SW 1271 (cell line): ENCODE measurements around the gene DPP7.

Experiments
- DNase-seq, 2 experiments: peaks; one replicate each; lab custom pipeline; 2025; lab: John Stamatoyannopoulos, UW

Gene DPP7

GRCh38 chr9:137114613-137115393 lies at the start of gene DPP7:
TSS of gene DPP7 (minus strand) at chr9:137114733. CDS start at chr9:137114713, 20 bp downstream.
- DNase-seq: peak in 1 of 2 experiments; percentile 64

GRCh38 chr9:137163805-137164204 lies 49.3 kb upstream of the DPP7 start:
- no peak for DNase-seq

GRCh38 chr9:137163365-137163715 lies 48.8 kb upstream of the DPP7 start:
- DNase-seq: peak in 1 of 2 experiments; percentile 43

DNA sequence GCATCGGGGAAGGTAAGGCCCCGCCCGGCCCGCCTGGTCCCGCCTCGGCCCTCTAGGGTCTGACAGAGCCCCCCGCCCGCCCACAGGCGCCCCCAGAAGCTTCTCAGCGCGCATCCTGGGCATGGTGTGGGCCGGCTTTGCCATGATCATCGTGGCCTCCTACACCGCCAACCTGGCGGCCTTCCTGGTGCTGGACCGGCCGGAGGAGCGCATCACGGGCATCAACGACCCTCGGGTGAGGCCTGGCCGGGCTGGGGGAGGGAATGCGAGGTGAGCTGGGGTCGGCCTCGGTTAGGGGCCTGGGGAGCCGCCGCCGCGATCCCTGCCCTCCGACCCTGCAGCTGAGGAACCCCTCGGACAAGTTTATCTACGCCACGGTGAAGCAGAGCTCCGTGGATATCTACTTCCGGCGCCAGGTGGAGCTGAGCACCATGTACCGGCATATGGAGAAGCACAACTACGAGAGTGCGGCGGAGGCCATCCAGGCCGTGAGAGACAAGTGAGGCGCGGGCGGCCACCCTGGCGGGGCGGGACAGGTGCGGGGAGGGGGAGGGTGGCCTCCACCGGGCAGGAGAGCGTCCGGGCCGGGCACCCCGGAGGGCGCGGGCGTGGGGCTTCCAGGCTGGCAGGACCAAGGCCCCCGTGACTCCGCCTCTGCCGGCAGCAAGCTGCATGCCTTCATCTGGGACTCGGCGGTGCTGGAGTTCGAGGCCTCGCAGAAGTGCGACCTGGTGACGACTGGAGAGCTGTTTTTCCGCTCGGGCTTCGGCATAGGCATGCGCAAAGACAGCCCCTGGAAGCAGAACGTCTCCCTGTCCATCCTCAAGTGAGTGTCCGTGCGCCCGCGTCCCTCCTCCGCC lies 48.2 kb upstream of the DPP7 start:
- peak in 1 of 2 experiments; percentile 43 for DNase-seq

DNA sequence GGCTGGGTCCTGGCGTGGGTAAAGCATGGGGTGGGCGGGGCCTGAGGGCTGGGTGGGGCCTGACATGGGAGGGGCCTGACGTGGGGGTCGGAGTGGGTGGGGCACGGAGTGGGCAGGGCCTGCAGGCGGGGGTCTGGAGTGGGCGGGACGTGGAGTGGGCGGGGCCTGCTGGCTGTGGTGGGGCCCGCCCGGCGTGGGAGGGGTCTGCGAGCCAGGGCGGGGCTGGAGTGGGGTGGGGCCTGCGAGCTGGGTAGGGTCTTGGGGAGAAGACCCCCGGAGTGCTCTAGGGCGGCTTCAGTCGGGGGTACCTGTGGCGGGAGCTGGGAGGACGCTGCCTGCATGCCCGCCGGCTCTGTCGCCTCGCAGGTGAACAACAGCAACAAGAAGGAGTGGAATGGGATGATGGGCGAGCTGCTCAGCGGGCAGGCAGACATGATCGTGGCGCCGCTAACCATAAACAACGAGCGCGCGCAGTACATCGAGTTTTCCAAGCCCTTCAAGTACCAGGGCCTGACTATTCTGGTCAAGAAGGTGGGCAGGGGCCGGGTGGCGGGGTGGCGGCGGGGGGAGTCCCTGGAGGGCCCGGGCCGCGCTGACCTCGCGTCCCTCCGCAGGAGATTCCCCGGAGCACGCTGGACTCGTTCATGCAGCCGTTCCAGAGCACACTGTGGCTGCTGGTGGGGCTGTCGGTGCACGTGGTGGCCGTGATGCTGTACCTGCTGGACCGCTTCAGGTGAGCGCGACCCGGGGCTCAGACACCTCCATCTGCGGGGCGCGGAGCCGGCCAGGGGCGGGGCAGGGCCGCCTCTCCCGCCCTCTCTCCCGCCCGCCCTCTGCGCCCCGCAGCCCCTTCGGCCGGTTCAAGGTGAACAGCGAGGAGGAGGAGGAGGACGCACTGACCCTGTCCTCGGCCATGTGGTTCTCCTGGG lies 47.3 kb upstream of the DPP7 start:
- no peak for DNase-seq

DNA sequence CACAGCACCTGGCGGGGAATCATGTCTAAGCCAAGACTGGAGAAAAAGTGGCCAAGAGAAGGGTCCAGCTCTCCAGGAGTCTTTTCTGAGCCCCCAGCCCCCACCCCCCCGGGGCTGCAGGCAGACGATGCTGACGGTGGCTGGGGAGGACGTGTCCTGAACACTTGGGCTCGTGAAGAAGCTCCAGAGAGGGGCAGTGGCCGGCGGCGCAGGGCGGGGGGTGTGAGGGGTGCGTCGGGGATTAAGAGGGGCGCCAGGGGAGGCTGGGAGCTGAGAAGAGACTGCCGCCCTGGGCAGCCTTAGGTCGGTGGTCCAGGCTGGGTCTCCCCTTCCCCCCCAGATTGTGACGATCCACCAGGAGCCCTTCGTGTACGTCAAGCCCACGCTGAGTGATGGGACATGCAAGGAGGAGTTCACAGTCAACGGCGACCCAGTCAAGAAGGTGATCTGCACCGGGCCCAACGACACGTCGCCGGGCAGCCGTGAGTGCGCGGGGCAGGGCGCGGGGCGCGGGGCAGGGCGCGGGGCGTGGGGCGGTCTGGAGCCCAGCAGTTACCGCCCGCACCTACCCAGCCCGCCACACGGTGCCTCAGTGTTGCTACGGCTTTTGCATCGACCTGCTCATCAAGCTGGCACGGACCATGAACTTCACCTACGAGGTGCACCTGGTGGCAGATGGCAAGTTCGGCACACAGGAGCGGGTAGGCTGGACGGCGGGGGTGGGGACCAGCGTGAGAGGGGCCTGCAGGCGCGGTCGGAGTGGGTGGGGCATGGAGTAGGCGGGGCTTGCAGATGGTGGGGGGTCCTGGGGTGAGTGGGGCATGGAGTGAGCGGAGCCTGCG lies 46.4 kb upstream of the DPP7 start:
- DNase-seq: no peak

- DNase-seq: no peak
Observed at GRCh38 chr9:137160054-137160425, 45.5 kb upstream of the DPP7 start.

- DNase-seq: no peak
Observed at GRCh38 chr9:137159105-137160053, 44.8 kb upstream of the DPP7 start.

GRCh38 chr9:137158625-137159024 lies 44.1 kb upstream of the DPP7 start:
- no peak for DNase-seq

DNA sequence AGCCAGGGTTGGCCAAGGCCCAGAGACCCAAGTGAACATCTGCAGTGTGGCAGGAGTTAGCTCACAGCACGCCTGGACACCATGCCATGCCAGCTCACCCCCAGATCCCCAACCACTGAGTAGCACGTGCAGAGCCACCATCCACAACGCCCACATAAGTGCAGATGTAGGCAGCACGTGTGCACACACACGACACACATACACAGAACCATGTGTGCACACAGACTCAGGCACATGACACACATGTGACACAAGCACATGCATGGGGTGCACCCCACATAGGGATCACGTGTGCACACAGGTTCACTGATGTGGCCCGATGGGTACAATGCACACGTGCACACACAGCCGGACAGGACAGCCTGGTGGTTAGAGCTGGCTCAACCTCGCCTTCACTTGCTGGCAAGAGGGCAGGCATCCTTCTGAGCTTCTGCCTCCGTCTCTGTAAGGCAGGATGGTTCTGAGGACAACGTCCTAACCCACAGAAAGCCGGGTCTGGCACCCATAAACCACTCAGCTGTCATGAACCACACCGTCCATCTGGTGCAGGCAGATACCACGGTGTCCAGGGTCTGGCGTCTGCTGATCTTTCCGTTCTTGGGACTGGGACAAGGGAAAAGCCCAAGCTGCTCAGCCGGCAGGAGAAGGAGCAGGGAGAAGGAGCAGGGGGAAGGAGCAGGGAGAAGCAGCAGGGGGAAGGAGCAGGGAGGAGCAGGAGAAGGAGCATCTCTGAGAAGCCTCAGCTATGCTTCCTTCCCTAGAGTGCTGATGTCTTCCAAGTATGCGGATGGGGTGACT lies 43.3 kb upstream of the DPP7 start:
- no peak for DNase-seq

GRCh38 chr9:137156567-137157375 lies 42.2 kb upstream of the DPP7 start:
- DNase-seq: peak in 1 of 2 experiments; percentile 23

- no peak for DNase-seq
Observed at GRCh38 chr9:137152844-137153405, 38.4 kb upstream of the DPP7 start.

GRCh38 chr9:137150617-137151457 lies 36.3 kb upstream of the DPP7 start:
- no peak for DNase-seq

DNA sequence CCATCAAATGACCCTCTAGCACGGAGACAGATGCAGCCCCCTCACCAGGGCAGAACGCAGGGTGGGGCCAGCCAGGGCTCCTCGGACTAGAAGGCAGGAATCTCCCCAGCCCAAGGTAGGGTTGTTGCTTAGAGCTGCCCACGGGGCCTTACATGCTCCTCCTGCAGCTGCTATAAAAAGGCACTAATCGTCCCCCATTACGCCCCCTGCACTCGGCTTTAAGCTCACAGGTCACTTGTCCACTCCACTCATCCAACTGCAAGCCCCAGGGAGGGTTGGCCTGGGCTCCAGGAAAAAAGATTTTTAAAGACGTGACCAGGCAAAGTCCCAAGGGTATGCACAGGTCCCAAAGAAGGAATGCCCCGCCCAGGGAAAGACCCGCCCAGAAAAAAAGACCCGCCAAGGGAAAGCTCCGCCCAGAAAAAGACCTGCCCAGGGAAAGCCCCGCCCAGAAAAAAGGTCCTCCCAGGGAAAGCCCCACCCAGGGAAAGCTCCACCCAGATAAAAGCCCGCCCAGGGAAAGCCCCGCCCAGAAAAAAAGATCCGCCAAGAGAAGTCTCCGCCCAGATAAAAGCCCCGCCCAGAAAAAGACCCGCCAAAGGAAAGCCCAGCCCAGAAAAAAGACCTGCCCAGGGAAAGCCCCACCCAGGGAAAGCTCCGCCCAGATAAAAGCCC lies 35.5 kb upstream of the DPP7 start:
- no peak for DNase-seq

DNA sequence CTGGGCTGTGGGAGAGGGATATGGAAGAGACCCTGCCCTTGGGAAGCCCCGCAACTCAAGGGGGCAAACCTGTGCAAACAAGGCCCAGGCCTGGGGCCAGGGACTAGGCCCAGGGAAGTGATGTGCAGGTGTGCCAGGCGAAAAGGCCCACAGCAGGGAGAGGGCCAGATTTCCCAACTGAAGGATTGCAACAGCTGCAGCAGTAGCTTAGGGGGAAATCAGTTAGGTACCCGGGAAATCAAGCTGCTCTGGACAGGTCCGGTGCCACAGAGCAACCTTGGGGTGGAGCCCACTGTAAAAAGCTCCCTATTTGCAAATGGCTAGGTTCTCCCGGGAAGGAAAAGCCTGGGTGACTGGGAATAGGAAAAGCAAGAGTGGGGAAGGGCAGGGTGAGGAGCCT lies 34.8 kb upstream of the DPP7 start:
- DNase-seq: no peak

GRCh38 chr9:137148661-137149060 lies 34.1 kb upstream of the DPP7 start:
- no peak for DNase-seq
